ENCODE data around the gene GPR146. TPM values are rescaled to one million over a fixed set of nuclear protein-coding genes. Genes with fewer than 3 reads are reported as not detected.

Gene GPR146
- total and polyA plus RNA-seq, 2 of the 4 experiments (the other 2 are of a cell fraction) = 2.2 to 3.4 TPM

- no peak for TF ChIP-seq MAZ (IDR thresholded peaks at IDR 0.05; ENCODE audit: borderline replicate concordance, low read depth, low read length)
Measured at GRCh38 chr7:1016577-1017531, 27.5 kb upstream of the GPR146 start (continued).

GRCh38 chr7:1017586-1018333 lies 26.6 kb upstream of the GPR146 start:
- no peak overlapping the region for H3K4ac ChIP-seq (ENCODE audit: low read depth, low read length)
- H2AFZ ChIP-seq (replicated peaks; ENCODE audit: low read length, poor library complexity) = no peak overlapping the region
- H2BK5ac ChIP-seq (ENCODE audit: low read depth, low read length, poor library complexity, severe bottlenecking) = no peak overlapping the region
- CTCF ChIA-PET = no interaction called here
- 99% methylated on average over 16 of the region's 34 CpGs; no CpG with 5 or more reads in 1 of the 2 experiments for WGBS, 2 experiments (ENCODE audit: extremely low coverage in 2 of 2, insufficient read length in 1 of 2)
- no peak overlapping the region for H3K4me2 ChIP-seq (ENCODE audit: low read depth, low read length)
- peaks cover 3% of the 10 kb centered on the region; the same call in 1 of the 2 replicates for H3K9me3 ChIP-seq (ENCODE audit: control insufficient read depth, insufficient read depth, low read length)
- peaks cover 25% of the 10 kb centered on the region for H4K20me1 ChIP-seq (ENCODE audit: insufficient read depth, low read length)
- POLR2A ChIA-PET (ENCODE audit: unreplicated experiment) = no interaction called here
- H3K18ac ChIP-seq (ENCODE audit: low read depth, low read length) = no peak overlapping the region
- H3K79me1 ChIP-seq (ENCODE audit: low read depth in 1 of 2, low read length in 2 of 2) = peaks cover 11 to 53% of the 10 kb centered on the region in 2 experiments
- TF ChIP-seq MXI1 (IDR thresholded peaks at IDR 0.05; ENCODE audit: borderline replicate concordance, low read depth, low read length) (no peak), FOS (IDR thresholded peaks at IDR 0.05; ENCODE audit: low read depth, low read length) (no peak), ELK1 (IDR thresholded peaks at IDR 0.05; ENCODE audit: borderline replicate concordance, low read depth, low read length) (no peak), BHLHE40 (IDR thresholded peaks at IDR 0.05; ENCODE audit: low read depth, low read length) (no peak), CTCF (conservative IDR thresholded peaks at IDR 0.05; ENCODE audit: low read depth, low read length) (no peak), RCOR1 (IDR thresholded peaks at IDR 0.05; ENCODE audit: insufficient replicate concordance, low read length) (no peak), RFX5 (IDR thresholded peaks at IDR 0.05; ENCODE audit: low read depth, low read length) (no peak)
- H4K5ac ChIP-seq (ENCODE audit: low read depth, low read length) = no peak overlapping the region
- ATAC-seq (ENCODE audit: low read depth) (no peak), DNase-seq (no peak)
- no peak overlapping the region for H4K8ac ChIP-seq (ENCODE audit: low read depth in 2 of 2, low read length in 2 of 2)
- H3K36me3 ChIP-seq (ENCODE audit: control insufficient read depth, insufficient read depth, low read length) = peaks cover 24% of the 10 kb centered on the region
- no peak overlapping the region for H2AK9ac ChIP-seq (replicated peaks; ENCODE audit: low read depth, low read length, poor library complexity)
- peaks cover 5% of the 10 kb centered on the region; the same call in 1 of the 2 replicates for H3K9me1 ChIP-seq (ENCODE audit: insufficient read depth, low read length)
- no peak overlapping the region for H3K23ac ChIP-seq (ENCODE audit: low read depth, low read length)
- H3K14ac ChIP-seq (replicated peaks; ENCODE audit: low read depth, low read length) = no peak overlapping the region
- no peaks in the 10 kb centered on the region for H3K27me3 ChIP-seq (ENCODE audit: control insufficient read depth, insufficient read depth, low read length)
- no peaks in the 10 kb centered on the region for H3K4me1 ChIP-seq (ENCODE audit: control insufficient read depth, insufficient read depth, low read length)
- in situ Hi-C loops (cut with MboI; ENCODE audit: low sequenced_read_pairs) (no loop called here), dilution Hi-C loops (cut with HindIII; ENCODE audit: low sequenced_read_pairs, unreplicated experiment) (no loop called here), intact Hi-C loops (cut with micrococcal nuclease) (no loop called here)
- H3K27ac ChIP-seq (ENCODE audit: insufficient read depth, low read length) = no peak overlapping the region
- no peak overlapping the region for H2BK20ac ChIP-seq (ENCODE audit: low read depth, low read length)
- H2BK15ac ChIP-seq (ENCODE audit: low read depth, low read length) = no peak overlapping the region
- no peak overlapping the region for H3K9ac ChIP-seq (ENCODE audit: low read depth, low read length)
- no peak overlapping the region for H3K56ac ChIP-seq (ENCODE audit: extremely low read depth, insufficient read depth, low read length)
- BruUV-seq (replicated peaks) = no TSS peak
- H4K91ac ChIP-seq (ENCODE audit: insufficient read depth, low read depth, low read length) = no peak overlapping the region
- no peak overlapping the region for H2BK120ac ChIP-seq (ENCODE audit: low read depth, low read length)
- H3K4me3 ChIP-seq (ENCODE audit: insufficient read depth, low read depth, low read length) = no peak overlapping the region
- H2AK5ac ChIP-seq (ENCODE audit: low read depth, low read length) = no peak overlapping the region
